Karpas-422 (cell line): ENCODE measurements around the gene CDC14B. TPM values are rescaled to one million over a fixed set of nuclear protein-coding genes. Genes with fewer than 3 reads are reported as not detected.

Experiments used
- DNase-seq: peaks from one replicate; pipeline ENCODE4 v3.0.0-alpha.2; 2015
- H2AFZ ChIP-seq: fragments of 200-600 bp; sonication (generic); 2 replicates; pipeline ENCODE4 v1.6.1; 2014; ENCODE audit warnings: antibody characterized with exemption, low read length, mixed read lengths
- H3K27ac ChIP-seq: fragments of 200-600 bp; sonication (generic); 2 replicates; pipeline ENCODE4 v1.5.1; 2014; ENCODE audit warnings: mild to moderate bottlenecking, low read length, moderate library complexity
- H3K27me3 ChIP-seq: fragments of 200-600 bp; sonication (generic); 2 replicates; pipeline ENCODE4 v1.6.1; 2014; ENCODE audit warnings: low read length, mixed read lengths
- H3K36me3 ChIP-seq: fragments of 200-600 bp; sonication (generic); 2 replicates; pipeline ENCODE4 v1.6.1; 2014; ENCODE audit warnings: low read length, mixed read lengths; ENCODE audit not compliant: insufficient read depth
- H3K4me1 ChIP-seq: fragments of 200-600 bp; sonication (generic); 2 replicates; pipeline ENCODE4 v1.6.1; 2014; ENCODE audit warnings: mild to moderate bottlenecking, low read length, mixed read lengths
- H3K4me2 ChIP-seq: fragments of 200-600 bp; sonication (generic); 2 replicates; pipeline ENCODE4 v1.6.1; 2014; ENCODE audit warnings: low read length, low read depth, mild to moderate bottlenecking; ENCODE audit not compliant: poor library complexity, severe bottlenecking
- H3K4me3 ChIP-seq: fragments of 200-600 bp; sonication (generic); 2 replicates; pipeline ENCODE4 v1.5.1; 2014; ENCODE audit warnings: mild to moderate bottlenecking, antibody characterized with exemption, low read length, mixed read lengths
- H3K79me2 ChIP-seq: fragments of 200-600 bp; sonication (generic); 2 replicates; pipeline ENCODE4 v1.6.1; 2014; ENCODE audit warnings: mild to moderate bottlenecking, low read length, mixed read lengths
- H3K9ac ChIP-seq: fragments of 200-600 bp; sonication (generic); 2 replicates; pipeline ENCODE4 v1.6.0; 2014; ENCODE audit warnings: low read length
- H3K9me2 ChIP-seq: fragments of 200-600 bp; sonication (generic), shearing (Covaris generic); replicated peaks from 2 replicates; pipeline ENCODE4 v1.6.0; 2014; ENCODE audit warnings: mild to moderate bottlenecking, low read length, moderate library complexity; ENCODE audit not compliant: insufficient read depth
- H3K9me3 ChIP-seq: fragments of 300-700, 200-600 bp; sonication (generic); 2 replicates; pipeline ENCODE4 v1.6.1; 2014; ENCODE audit warnings: low read length, mixed read lengths
- H4K20me1 ChIP-seq: fragments of 200-600 bp; sonication (generic); 2 replicates; pipeline ENCODE4 v1.6.1; 2014; ENCODE audit warnings: mild to moderate bottlenecking, antibody characterized with exemption, low read length, low read depth; ENCODE audit not compliant: insufficient read depth
- total RNA-seq: library from RNA; depleted of rRNA; stranded (reverse); fragments of >200 nt; shearing (Covaris generic); gene quantifications from 2 replicates; pipeline ENCODE4 v1.2.3, GENCODE V29; 2014; ENCODE audit warnings: low replicate concordance

CDC14B gene
- total RNA-seq, 1 experiment from 2014 or later = 1.3 TPM

DNA sequence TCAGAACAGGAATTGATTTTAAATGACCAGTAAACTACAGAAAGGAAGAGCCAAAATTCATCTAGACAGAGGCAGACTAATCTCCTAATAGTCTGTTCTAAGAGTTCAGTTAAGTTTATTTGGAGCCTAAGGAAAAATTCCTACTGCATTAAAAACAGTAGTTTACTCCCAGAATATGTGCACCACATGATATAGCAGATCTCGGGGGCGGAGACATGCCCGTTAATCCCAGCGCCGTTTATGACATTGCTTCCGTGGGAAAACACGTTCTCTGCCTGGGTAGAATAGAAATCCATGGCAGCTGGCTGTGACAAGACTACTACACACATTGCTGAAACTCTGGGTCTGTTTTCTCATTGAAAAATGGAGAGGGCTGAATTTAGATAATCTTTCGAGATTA is 158.3 kb downstream of the CDC14B start:
- Histone ChIP-seq H3K9ac (no peak overlapping the region), H3K9me3 (no peaks in the 10 kb centered on the region), H3K27ac (no peak overlapping the region), H3K4me1 (no peaks in the 10 kb centered on the region), H3K79me2 (no peaks in the 10 kb centered on the region), H3K36me3 (no peaks in the 10 kb centered on the region), H3K4me3 (no peak overlapping the region), H4K20me1 (no peaks in the 10 kb centered on the region), H3K9me2 (no peaks in the 10 kb centered on the region), H2AFZ (no peak overlapping the region), H3K27me3 (no peaks in the 10 kb centered on the region), H3K4me2 (no peak overlapping the region)
- no peak for DNase-seq

DNA sequence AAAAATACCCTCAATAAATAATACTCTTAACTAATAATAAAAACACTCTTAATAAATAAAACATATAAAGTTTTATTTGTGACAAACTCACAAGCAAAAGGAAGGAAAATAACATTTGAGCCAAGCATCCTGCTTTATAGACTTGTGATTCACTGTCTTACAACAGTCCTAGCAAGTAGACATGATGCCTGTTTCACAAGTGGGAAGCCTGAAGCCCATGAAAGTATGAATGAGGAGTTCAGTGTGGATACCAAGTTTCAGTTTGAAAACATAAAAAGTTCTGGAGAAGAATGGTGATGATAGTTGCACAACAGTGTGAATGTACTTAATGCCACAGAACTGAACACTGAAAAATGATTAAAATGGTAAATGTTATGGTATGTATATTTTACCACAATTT is 158.8 kb downstream of the CDC14B start:
- Histone ChIP-seq H3K36me3 (no peaks in the 10 kb centered on the region), H3K9ac (no peak overlapping the region), H3K4me1 (no peaks in the 10 kb centered on the region), H3K4me2 (no peak overlapping the region), H3K9me3 (no peaks in the 10 kb centered on the region), H4K20me1 (no peaks in the 10 kb centered on the region), H3K4me3 (no peak overlapping the region), H3K9me2 (no peaks in the 10 kb centered on the region), H2AFZ (no peak overlapping the region), H3K27me3 (no peaks in the 10 kb centered on the region), H3K79me2 (no peaks in the 10 kb centered on the region), H3K27ac (no peak overlapping the region)
- DNase-seq = no peak

DNA sequence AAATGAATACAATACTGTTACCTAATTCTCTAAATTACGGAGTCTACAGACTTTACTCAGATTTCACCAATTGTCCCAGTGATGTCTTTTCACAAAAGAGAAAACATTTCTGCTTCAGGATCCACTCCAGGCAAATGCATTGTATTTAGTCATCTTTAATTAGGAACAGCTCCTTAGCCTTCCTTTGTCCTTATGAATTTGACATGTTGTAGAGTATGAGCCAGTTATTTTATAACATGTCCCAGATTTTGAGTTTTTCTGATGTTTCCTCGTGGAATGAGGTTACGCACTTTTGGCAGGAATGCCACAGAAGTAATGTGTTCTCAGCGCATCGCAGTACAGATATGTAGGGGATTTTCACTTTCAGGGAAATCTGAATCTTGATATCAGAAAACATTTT is 159.2 kb downstream of the CDC14B start:
- Histone ChIP-seq H3K9me3 (no peaks in the 10 kb centered on the region), H3K4me1 (no peaks in the 10 kb centered on the region), H4K20me1 (no peaks in the 10 kb centered on the region), H3K36me3 (no peaks in the 10 kb centered on the region), H3K9me2 (no peaks in the 10 kb centered on the region), H3K27me3 (no peaks in the 10 kb centered on the region), H3K4me3 (no peak overlapping the region), H3K9ac (no peak overlapping the region), H3K4me2 (no peak overlapping the region), H2AFZ (no peak overlapping the region), H3K27ac (no peak overlapping the region), H3K79me2 (no peaks in the 10 kb centered on the region)
- DNase-seq = no peak

DNA sequence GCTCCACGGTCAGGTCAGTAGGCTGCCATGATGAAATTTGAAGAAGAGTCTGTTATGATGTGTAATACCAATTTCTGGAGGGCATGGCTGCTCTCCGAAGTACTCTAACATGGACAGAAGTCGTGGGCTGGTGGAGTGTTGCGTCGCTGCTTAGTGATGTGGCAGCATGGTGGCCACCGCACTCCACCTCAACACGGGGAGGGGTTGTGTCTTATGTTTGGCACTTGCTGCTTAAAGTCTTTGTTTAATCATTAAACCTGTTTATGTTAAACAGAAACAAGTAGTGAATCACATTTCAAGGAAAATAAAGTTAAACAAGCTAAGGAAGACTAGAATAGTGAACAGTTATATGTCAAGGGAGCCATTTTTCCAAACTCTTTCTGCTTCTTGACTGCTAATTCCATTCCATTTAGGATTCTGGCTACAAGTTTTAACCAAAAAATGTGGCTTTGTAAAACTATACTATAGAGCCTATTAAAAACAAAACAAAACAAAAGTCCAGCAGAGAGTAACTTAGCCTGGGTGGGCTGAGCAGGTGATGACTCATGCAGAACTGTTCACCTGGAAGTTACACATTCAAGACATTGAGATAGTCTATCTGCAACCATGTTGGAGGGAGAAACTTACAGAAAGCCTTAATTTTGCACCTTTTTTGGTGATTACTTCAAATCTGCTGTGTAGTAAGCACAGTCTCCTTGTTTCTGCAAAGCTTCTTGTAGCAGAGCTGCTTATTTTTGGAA is 160.2 kb downstream of the CDC14B start:
- no peaks in the 10 kb centered on the region for H3K4me1 ChIP-seq
- H3K9ac ChIP-seq = no peak overlapping the region
- H3K36me3 ChIP-seq = no peaks in the 10 kb centered on the region
- no peaks in the 10 kb centered on the region for H3K27me3 ChIP-seq
- H2AFZ ChIP-seq = no peak overlapping the region
- DNase-seq = no peak
- H3K4me3 ChIP-seq = no peak overlapping the region
- no peaks in the 10 kb centered on the region for H4K20me1 ChIP-seq
- H3K9me3 ChIP-seq = no peaks in the 10 kb centered on the region
- H3K4me2 ChIP-seq = no peak overlapping the region
- H3K27ac ChIP-seq = no peak overlapping the region
- no peaks in the 10 kb centered on the region for H3K9me2 ChIP-seq
- H3K79me2 ChIP-seq = no peaks in the 10 kb centered on the region

DNA sequence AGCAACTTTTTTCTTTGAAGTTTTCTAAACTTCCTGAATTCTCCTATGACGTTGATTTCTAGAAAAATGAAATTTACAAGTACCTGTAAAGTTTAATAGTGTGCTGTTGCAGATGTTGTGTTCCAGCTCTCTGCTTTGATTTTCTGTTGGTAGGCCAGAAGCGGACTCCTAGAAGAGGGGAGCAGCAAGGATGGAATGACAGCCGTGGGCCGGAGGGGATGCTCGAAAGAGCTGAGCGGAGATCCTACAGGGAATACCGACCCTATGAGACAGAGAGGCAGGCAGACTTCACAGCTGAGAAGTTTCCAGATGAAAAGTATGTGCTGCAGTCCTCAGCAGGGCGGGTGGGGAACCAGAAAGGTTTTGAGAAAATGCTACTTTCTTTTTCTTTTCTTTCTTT is 161.4 kb downstream of the CDC14B start:
- no peaks in the 10 kb centered on the region for H3K9me2 ChIP-seq
- no peak overlapping the region for H2AFZ ChIP-seq
- no peaks in the 10 kb centered on the region for H3K27me3 ChIP-seq
- H3K36me3 ChIP-seq = no peaks in the 10 kb centered on the region
- H3K4me1 ChIP-seq = no peaks in the 10 kb centered on the region
- no peak overlapping the region for H3K4me3 ChIP-seq
- H4K20me1 ChIP-seq = no peaks in the 10 kb centered on the region
- no peak overlapping the region for H3K27ac ChIP-seq
- H3K79me2 ChIP-seq = no peaks in the 10 kb centered on the region
- no peak overlapping the region for H3K9ac ChIP-seq
- no peak for DNase-seq
- H3K9me3 ChIP-seq = no peaks in the 10 kb centered on the region
- no peak overlapping the region for H3K4me2 ChIP-seq

DNA sequence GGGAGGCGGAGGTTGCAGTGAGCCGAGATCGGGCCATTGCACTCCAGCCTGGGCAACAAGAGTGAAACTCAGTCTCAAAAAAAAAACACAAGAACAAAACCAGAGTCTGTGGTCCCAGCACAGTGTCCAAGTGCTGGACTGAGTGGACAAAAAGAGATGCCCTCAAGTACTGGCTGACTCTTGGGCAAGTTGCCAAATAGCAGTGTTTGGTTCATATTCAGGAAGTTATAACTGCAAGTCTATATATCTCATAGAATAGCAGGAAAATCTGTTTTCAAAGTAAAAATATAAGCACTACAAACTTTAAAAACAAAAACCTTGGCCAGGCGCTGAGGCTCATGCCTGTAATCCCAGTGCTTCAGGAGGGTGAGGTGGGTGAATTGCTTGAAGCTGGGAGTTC is 162.4 kb downstream of the CDC14B start:
- no peak for DNase-seq
- Histone ChIP-seq H3K4me2 (no peak overlapping the region), H3K4me1 (no peaks in the 10 kb centered on the region), H4K20me1 (no peaks in the 10 kb centered on the region), H3K4me3 (no peak overlapping the region), H3K27ac (no peak overlapping the region), H3K9me2 (no peaks in the 10 kb centered on the region), H2AFZ (no peak overlapping the region), H3K9ac (no peak overlapping the region), H3K9me3 (no peaks in the 10 kb centered on the region), H3K27me3 (no peaks in the 10 kb centered on the region), H3K36me3 (no peaks in the 10 kb centered on the region), H3K79me2 (no peaks in the 10 kb centered on the region)

DNA sequence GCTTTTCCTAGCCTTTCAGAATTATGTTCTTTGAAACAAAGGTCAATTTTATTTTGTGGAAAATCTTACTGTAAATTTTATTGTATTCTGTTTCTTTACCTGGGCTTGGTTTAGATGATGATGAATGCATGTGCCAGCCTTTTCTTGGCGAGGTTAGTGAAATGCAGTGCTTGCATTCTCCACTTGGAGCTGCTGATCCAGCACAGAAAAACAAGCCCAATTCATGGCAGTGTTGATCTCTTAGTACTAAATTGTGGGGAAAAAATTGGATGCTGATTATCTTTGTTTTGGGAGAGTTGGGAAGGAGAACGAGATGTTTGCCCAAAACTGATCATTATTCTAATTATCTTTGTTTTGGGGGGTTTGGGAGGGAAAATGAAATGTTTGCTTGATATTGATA is 166.0 kb downstream of the CDC14B start:
- Histone ChIP-seq H3K27me3 (no peaks in the 10 kb centered on the region), H3K4me2 (no peak overlapping the region)

DNA sequence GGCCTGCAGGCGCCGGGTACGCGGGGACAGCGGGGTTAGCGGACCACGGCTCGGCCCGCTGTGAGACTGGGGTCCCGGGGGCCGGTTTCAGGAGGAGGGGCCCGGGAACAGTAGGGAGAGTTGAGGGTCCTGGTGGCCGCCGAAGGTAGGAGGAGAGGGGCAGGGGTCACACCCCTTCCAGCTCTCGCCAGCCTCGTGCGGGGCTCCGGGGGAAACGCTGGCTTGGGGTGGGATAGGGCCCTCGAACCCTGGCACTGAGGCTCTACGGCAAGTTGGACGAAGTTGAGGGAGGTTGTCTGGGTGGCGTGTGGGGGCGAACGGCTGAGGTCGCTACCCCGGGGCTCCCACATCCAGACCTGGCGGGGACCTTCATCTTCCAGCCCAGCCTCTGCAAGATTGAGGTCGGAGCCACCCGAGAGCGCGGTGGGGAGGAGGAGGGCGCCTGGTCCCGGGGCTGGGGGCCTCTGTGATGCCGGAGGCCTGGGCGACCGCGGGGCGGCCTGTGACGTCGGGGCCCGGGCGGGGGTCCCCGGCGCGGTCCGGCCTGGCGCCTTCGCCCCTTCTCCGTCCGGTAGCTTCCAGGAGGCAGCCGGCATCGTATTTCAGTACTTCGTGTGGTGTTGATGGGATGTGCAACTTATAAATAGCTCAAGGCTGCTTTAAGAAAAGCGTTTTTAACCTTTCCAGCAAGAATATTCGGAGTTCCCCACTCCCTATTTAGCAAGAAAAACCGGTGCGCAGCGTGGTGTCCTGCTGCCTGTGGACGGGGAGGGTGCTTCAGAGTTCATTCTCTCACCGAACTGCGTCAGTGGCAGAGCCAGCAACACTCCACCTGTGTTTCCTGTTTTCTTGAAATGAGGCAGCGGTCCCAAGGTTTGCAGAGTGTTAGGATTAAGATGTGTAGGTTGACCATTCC is 168.8 kb downstream of the CDC14B start:
- H4K20me1 ChIP-seq = no peaks in the 10 kb centered on the region
- H3K27me3 ChIP-seq = no peaks in the 10 kb centered on the region
- peak overlapping the region; percentile 71 for H3K4me2 ChIP-seq
- peak overlapping the region; percentile 71 for H3K4me3 ChIP-seq
- peak overlapping the region; percentile 71 for H3K9ac ChIP-seq
- H3K9me2 ChIP-seq = no peaks in the 10 kb centered on the region
- DNase-seq = no peak
- no peak overlapping the region for H2AFZ ChIP-seq
- H3K4me1 ChIP-seq = peaks cover 13% of the 10 kb centered on the region
- no peaks in the 10 kb centered on the region for H3K9me3 ChIP-seq
- no peaks in the 10 kb centered on the region for H3K36me3 ChIP-seq
- H3K27ac ChIP-seq = no peak overlapping the region
- H3K79me2 ChIP-seq = no peaks in the 10 kb centered on the region

More for the DNA sequence above, 166.0 kb downstream of the CDC14B start:
- H3K4me1 ChIP-seq = peaks cover 13% of the 10 kb centered on the region
- H3K4me3 ChIP-seq = no peak overlapping the region
- H4K20me1 ChIP-seq = no peaks in the 10 kb centered on the region
- H3K27ac ChIP-seq = no peak overlapping the region
- no peaks in the 10 kb centered on the region for H3K9me3 ChIP-seq
- H3K79me2 ChIP-seq = no peaks in the 10 kb centered on the region
- no peaks in the 10 kb centered on the region for H3K9me2 ChIP-seq
- DNase-seq = no peak
- H3K36me3 ChIP-seq = no peaks in the 10 kb centered on the region
- no peak overlapping the region for H3K9ac ChIP-seq
- no peak overlapping the region for H2AFZ ChIP-seq
